GM18867 (cell line): ENCODE measurements around the gene MORC3.
"Not testable (repeated sequence)": the region's sequence is repeated elsewhere in the genome, so short reads cannot be mapped to it uniquely, and the experiment has no call there.

ENCODE experiments used
- ATAC-seq: cut with Tn5 transposase; IDR thresholded peaks from one replicate; pipeline ENCODE4 v1.9.1; 2021; ENCODE audit warnings: mild to moderate bottlenecking, moderate library complexity; ENCODE audit not compliant: unreplicated experiment

The MORC3 gene, protein sequence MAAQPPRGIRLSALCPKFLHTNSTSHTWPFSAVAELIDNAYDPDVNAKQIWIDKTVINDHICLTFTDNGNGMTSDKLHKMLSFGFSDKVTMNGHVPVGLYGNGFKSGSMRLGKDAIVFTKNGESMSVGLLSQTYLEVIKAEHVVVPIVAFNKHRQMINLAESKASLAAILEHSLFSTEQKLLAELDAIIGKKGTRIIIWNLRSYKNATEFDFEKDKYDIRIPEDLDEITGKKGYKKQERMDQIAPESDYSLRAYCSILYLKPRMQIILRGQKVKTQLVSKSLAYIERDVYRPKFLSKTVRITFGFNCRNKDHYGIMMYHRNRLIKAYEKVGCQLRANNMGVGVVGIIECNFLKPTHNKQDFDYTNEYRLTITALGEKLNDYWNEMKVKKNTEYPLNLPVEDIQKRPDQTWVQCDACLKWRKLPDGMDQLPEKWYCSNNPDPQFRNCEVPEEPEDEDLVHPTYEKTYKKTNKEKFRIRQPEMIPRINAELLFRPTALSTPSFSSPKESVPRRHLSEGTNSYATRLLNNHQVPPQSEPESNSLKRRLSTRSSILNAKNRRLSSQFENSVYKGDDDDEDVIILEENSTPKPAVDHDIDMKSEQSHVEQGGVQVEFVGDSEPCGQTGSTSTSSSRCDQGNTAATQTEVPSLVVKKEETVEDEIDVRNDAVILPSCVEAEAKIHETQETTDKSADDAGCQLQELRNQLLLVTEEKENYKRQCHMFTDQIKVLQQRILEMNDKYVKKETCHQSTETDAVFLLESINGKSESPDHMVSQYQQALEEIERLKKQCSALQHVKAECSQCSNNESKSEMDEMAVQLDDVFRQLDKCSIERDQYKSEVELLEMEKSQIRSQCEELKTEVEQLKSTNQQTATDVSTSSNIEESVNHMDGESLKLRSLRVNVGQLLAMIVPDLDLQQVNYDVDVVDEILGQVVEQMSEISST

DNA sequence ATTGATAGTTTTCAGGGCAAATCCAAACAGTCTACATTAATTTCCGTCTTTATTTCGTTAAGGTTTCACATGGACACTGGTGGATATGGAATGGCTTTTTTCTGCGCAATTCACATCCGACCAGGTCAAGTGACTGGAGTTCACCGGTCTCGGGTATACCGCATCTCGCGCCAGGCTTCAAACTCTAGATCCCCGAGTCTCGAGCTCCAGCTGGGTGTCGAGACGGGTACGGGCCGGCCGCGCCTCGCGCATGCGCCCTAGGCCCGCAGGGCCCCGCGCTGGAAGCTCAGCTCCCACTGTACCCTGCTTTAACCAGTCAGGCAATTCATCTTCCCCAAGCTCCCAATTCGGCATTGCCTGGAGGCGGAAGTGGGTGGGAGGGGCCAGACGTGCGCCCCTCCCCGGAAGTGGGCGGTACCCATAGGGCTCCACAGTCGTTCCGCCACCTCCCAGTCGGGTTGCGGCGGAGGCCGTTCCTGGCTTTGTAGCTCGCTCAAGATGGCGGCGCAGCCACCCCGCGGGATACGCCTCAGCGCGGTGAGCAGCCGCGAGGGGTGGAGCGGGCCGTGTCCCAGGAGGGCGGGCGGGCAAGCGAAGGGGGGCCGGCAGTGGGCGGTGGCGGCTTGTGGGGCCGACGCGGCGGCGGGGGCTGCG is at the start of gene MORC3:
TSS of gene MORC3 (plus strand) at position 431 of the 654 bp plus-strand sequence. CDS start at position 499, 68 bp downstream.
- peak; percentile 86 for ATAC-seq

DNA sequence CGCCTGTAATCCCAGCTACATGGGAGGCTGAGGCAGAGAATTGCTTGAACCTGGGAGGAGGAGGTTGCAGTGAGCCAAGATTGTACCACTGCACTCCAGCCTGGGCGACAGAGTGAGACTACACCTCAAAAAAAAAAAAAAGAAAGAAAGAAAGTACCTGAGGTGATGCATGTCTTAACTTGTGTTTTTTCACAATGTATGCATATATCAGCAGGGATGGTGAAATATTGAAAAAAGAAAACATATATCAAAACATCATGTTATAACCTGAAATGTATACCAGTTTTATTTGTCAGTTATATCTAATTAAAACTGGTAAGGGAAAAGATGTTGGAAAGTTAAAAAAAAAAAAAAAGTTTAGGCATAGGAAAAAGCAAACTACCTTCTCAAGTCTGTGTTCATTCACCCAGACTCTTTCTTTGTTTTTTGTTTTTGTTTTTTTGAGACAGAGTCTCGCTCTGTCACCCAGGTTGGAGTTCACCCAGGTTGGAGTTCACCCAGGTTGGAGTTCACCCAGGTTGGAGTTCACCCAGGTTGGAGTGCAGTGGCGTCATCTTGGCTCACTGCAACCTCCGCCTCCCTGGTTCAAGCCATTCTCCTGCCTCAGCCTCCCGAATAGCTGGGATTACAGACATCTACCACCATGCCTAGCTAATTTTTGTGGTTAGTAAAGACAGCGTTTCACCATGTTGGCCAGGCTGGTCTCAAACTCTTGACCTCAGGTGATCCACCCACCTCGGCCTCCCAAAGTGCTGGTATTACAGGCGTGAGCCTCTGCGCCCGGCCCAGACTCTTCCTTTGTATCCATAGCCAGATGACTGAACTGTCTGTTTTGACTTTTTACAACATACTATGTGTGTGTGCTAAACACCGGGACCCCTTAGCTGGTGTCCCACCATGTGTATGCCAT is 49.0 kb upstream of the MORC3 start:
- ATAC-seq = not testable (repeated sequence)

DNA sequence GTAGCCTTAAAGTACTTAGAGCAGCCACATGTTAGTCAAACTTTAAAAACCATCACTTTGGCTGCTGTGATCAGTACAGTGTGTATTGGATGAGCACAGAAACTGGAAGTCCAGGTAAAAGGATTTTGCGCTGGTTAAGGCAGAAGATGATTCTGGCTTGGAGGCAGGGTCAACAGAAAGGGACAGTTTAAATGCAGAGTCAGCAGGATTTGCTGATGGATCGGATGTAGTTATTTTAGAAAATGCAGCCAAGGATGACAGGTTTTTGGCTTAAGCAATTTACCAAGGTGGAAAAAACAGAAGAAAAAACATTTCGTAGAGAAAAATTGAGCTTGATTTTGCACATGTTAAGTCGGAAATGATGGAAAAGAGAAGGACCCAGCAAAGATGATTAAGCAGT is 45.9 kb upstream of the MORC3 start:
- ATAC-seq = no peak

DNA sequence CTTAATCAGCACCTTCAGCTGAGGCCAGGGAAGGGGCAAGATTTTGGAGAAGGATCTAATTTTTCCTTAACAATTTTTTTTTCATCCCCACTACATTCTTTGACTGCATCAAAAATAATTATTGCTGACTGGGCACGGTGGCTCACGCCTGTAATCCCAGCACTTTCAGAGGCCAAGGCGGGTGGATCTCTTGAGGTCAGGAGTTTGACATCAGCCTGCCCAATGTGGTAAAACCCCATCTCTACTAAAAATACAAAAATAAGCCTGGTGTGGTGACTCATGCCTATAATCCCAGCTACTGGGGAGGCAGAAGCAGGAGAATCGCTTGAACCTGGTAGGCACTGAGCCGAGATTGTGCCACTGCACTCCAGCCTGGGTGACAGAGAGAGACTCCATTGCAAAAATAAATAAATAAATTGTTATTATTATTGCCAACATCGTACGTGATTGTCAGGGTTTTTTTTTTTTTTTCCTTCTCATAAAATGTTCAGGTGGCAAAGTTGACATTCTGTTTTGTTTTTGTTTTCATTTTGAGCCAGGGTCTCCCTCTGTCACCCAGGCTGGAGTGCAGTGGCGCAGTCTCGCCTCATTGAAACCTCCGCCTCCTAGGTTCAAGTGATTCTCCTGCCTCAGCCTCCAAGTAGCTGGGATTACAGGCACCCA is 37.3 kb upstream of the MORC3 start:
- ATAC-seq = no peak

DNA sequence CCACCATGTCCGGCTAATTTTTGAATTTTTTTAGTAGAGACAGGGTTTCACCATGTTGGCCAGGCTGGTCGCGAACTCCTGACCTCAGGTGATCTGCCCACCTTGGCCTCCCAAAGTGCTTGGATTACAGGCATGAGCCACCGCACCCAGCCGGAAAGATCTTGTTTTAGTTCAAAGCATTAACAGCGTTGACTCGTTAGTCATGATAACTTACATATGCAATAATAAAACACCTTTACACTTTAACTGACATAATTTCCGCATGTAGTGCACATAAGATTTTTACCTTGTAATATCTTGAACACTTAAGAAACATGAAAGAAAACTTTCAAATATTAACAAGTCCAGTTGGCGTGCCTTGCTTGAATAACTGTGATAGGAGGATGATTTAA is 36.8 kb upstream of the MORC3 start:
- ATAC-seq = not testable (repeated sequence)

DNA sequence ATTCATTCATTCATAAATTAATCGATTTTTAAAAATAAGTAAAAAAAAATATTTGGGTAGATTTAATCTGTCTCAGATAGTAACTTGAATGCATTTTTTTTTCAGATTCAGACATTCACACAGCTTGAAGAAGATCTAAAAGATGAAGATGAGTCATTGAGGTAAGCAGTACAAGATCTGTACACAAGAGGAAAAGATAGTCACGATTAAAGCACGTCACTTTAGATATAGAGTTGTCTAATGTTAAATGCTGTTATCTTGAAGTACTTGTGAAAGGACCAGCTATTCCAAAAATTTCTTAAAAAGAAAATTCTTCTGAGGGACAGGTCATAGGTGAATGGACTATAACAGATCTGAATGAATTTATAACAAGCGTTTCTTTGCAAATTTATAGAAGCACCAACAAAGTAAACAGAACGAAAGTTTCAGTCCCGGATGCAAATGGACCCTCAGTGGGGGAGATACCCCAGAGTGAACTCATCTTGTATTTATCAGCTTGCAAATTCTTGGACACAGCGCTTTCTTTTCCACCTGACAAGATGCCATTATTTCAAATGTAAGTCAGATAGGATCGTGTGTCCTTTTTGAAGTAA is 31.2 kb upstream of the MORC3 start:
- ATAC-seq = no peak

DNA sequence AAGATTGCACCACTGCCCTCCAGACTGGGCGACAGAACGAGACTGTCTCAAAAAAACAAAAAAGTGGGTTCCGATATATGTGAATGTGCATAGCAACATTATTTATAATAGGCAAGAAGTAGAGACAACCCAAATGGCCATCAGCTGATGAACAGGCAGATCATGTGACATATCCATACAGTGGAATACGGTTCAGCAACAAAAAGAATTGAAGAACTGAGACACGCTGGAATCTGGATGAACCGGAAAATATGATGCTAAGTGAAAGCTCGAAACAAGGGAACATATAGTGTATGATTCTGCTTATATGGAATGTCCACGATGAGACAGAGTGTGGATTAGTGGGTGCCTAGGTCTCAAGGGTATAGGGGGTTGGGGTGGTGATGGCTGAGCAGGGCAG is 28.5 kb upstream of the MORC3 start:
- no peak for ATAC-seq

DNA sequence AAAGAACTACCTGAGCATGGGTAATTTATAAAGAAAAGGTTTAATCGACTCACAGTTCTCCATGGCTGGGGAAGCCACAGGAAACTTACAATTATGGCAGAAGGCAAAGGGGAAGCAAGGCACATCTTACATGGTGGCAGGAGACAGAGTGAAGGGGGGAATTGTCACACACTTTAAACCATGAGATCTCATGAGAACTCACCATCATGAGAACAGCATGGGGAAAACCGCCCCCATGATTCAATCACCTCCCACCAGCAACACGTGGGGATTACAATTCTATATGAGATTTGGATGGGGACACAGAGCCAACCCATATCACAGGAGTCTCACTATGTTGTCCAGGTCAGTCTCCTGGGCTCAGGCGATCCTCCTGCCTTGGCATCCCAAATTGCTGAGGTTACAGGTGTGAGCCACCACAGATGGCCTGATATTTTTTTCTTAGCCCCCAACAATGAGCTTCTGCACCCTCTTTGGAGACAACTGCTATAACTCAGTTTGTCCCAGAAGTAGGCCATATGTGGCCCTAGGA is 22.5 kb upstream of the MORC3 start:
- no peak for ATAC-seq

DNA sequence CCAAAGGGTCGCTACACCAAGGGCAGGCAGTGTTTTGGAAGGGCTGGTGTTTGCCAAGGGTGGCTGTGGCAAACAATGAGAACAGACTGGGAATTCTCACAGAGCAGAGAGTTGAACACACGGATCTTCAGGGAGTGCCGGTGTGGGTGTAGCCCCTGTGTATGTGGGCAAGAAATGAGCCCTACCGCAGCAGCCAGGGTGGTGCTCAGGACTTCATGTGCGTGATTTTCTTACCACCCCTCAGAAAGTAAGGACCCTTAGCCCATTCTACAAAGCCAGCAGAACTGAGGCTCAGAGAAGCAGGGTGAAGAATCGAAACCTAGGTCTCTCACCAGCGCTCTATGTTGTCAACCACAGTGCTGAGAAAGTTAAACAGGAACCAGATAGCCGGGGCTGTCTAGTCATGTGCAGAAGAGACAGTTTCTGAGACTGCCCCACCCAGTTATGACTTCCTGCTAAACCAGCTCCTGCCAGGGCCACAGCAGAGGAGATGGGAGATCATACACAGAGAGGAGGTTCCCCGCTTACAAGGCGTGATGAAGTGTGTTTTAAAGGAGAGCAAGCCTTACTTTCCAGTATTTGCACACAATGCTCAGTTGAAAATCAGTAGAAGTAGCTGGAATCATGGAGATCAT is 21.9 kb upstream of the MORC3 start:
- ATAC-seq = peak; percentile 98

DNA sequence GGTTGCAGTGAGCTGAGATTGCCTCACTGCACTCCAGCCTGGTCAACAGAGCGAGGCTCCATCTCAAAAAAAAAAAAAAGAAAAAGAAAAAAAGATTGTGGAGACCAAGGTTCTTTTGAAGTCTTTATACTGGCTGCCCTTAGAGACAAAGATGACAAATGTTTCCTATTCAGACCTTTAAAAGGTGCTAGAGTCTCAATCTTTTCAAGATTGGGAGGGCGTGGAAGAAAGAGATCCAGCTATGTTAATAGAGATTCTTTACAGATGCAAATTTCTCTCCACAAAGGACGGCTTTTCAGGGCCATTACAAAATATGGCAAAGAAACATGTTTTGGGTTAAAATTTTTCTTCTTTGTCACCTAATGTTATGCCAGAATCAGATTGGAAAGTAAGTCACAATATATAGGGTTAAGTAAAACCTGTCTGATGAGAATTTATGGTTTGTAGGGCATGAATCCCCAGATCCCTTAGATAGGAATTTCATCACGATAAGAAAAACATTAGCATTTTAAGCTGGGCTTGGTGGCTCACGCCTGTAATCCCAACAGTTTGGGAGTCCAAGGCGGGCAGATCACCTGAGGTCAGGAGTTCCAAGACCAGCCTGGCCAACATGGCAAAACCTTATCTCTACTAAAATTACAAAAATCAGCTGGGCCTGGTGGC is 13.0 kb upstream of the MORC3 start:
- ATAC-seq = no peak

DNA sequence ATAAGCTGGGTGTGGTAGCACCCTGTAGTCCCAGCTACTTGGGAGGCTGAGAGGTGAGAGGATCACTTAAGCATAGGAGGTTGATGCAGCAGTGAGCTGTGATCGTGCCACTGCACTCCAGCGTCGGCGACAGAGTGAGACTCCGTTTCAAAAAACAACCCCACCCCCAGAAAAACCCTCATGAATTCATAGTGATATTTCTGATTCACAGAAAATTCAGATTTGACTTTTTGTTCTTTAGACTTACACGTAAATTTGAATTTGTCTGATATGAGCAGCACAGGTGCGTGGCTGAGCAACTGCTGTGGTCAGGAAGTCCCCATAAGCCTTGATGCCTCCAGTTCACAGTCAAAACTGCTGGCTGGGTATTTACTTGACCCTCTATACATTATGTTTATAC is 10.0 kb upstream of the MORC3 start:
- peak; percentile 74 for ATAC-seq

DNA sequence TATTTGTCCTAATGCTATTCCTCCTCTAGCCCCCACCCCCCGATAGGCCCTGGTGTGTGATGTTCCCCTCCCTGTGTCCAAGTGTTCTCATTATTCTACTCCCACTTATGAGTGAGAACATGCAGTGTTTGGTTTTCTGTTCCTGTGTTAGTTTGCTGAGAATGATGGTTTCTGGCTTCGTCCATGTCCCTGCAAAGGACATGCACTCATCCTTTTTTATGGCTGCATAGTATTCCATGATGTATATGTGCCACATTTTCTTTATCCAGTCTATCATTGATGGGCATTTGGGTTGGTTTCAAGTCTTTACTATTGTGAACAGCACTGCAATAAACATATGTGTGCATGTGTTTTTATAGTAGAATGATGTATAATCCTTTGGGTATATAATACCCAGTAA is 6.6 kb upstream of the MORC3 start:
- not testable (repeated sequence) for ATAC-seq

DNA sequence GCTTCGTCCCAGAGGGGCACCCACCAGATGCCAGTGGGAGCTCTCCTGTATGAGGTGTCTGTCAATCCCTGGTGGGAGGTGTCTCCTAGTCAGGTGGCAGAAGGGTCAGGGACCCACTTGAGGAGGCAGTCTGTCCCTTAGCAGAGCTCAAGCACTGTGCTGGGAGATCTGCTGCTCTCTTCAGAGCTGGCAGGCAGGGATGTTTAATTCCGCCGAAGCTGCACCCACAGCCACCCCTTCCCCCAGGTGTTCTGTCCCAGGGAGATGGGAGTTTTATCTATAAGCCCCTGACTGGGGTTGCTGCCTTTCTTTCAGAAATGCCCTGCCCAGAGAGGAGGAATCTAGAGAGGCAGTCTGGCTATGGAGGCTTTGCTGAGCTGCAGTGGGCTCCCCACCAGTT is 4.0 kb upstream of the MORC3 start:
- ATAC-seq = not testable (repeated sequence)

DNA sequence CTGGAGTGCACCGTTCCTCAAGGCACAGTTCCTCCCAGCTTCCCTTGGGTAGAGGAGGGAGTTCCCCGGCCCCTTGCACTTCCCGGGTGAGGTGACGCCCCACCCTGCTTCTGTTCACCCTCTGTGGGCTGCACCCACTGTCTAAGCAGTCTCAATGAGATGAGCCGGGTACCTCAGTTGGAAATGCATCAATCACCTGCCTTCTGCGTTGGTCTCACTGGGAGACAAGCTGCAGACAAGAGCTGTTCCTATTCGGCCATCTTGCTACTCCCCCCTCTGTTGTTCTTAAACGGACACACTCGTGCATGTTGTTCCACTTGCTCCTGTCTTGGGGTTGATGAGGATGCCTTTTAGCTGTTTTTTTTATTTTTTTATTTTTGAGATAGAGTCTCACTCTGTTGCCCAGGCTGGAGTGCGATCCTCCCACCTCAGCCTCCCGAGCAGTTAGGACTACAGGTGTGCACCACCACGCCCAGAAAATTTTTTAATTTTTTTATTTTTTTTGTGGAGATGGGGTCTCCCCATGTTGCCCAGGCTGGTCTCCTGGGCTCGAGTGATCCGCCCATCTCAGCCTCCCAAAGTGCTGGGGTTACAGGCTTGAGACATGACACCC is 3.0 kb upstream of the MORC3 start:
- ATAC-seq = no peak

DNA sequence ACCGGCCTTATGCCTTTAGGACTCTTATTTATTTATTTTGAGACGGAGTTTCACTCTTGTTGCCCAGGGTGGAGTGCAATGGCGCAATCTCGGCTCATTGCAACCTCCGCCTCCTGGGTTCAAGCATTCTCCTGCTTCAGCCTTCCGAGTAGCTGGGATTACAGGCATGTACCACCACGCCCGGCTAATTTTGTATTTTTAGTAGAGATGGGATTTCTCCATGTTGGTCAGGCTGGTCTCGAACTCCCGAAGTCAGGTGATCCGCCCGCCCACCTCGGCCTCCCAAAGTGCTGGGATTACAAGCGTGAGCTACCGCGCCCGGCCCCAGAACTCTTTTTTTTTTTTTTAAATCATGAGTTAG is 611 bp upstream of the MORC3 start:
- not testable (repeated sequence) for ATAC-seq

DNA sequence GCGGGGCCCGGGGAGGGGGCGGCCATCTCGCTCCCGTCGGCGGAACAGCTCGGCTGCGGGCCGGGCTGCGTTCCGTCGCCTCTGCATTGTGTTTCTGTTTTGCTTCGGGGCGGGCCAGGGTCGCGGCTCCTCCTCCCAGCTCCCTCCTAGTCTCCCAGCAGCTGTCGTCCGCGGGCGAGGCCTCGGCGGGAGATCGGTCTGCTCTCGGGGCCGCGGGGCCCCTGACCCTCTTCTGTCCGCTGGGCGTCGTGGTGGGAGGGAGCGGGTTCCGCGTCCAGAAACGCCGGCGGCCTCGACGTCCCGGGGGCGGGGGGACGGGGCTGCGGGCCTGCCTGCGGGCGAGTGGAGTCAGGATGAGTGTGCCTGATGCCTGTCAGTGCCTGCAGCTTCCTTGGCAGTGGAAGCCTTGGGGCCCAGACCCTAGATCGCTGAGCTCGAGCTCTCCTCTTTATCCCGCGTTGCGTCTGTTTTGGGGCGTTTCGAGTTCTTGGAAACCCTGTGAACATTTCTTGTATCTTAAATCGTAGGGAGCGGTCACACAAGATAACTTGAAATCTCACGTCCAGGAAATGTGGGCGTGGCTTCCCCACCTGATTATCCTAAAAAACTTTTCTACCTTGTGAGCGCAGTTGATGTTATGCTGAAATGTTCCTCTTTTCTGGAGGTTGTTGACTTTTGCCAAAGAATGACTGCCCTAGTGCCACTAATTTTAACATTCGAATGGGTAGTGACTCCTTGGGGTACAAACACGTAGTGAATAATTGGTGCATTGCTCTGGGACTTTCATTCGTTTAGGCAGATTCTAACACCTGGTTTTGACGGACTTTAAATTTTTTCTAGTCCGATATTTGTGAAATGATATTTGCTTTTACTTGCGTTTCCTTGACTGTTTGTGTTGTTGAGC is 676 bp downstream of the MORC3 start:
- peak; percentile 48 for ATAC-seq
